Measurements from ENCODE around the gene TRIM41. TPM values are rescaled to one million over a fixed set of nuclear protein-coding genes. Genes with fewer than 3 reads are reported as not detected.
"Not testable (repeated sequence)": the region's sequence is repeated elsewhere in the genome, so short reads cannot be mapped to it uniquely, and the experiment has no call there.

The TRIM41 gene
- total RNA-seq, 1 donor from 2014 or later, result 17.5 TPM

DNA sequence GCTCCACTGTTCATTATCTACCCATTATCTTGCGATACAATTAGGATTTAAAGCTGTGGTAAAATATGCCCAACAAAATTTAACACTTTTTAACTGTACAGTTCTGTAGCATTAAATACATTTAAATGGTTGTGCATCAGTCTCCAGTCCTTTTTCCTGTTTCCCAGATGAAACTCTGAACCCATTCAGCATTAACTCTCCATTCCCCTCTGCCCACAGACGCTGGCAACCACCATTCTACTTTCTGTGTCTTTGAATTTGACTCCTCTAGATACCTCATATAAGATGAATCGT is 15.2 kb upstream of the TRIM41 start:
- Histone ChIP-seq H3K27me3 (ENCODE audit: control insufficient read depth, insufficient read depth, low read length) (peaks cover 7% of the 10 kb centered on the region), H3K4me3 (ENCODE audit: low read depth, low read length) (no peak overlapping the region), H3K36me3 (ENCODE audit: control insufficient read depth, insufficient read depth, low read length) (no peaks in the 10 kb centered on the region)
- TF ChIP-seq, protein P1, sequence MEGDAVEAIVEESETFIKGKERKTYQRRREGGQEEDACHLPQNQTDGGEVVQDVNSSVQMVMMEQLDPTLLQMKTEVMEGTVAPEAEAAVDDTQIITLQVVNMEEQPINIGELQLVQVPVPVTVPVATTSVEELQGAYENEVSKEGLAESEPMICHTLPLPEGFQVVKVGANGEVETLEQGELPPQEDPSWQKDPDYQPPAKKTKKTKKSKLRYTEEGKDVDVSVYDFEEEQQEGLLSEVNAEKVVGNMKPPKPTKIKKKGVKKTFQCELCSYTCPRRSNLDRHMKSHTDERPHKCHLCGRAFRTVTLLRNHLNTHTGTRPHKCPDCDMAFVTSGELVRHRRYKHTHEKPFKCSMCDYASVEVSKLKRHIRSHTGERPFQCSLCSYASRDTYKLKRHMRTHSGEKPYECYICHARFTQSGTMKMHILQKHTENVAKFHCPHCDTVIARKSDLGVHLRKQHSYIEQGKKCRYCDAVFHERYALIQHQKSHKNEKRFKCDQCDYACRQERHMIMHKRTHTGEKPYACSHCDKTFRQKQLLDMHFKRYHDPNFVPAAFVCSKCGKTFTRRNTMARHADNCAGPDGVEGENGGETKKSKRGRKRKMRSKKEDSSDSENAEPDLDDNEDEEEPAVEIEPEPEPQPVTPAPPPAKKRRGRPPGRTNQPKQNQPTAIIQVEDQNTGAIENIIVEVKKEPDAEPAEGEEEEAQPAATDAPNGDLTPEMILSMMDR (IDR thresholded peaks at IDR 0.05; ENCODE audit: insufficient read depth, low read length, poor library complexity, severe bottlenecking), result no peak
- DNase-seq (ENCODE audit: low read depth), result no peak

DNA sequence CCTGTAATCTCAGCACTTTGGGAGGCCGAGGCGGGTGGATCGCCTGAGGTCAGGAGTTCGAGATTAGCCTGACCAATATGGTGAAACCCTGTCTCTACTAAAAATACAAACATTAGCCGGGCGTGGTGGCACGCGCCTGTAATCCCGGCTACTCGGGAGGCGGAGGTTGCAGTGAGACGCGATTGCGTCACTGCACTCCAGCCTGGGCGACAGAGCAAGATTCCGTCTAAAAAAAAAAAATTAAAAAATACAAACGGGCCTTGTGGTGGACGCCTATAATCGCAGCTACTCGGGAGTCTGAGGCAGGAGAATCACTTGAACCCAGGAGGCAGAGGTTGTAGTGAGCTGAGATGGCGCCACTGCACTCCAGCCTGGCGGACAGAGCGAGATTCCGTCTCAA is 14.1 kb upstream of the TRIM41 start:
- not testable (repeated sequence) for H3K27me3 ChIP-seq (ENCODE audit: control insufficient read depth, insufficient read depth, low read length); DNase-seq (ENCODE audit: low read depth); H3K4me3 ChIP-seq (ENCODE audit: low read depth, low read length); H3K36me3 ChIP-seq (ENCODE audit: control insufficient read depth, insufficient read depth, low read length)

DNA sequence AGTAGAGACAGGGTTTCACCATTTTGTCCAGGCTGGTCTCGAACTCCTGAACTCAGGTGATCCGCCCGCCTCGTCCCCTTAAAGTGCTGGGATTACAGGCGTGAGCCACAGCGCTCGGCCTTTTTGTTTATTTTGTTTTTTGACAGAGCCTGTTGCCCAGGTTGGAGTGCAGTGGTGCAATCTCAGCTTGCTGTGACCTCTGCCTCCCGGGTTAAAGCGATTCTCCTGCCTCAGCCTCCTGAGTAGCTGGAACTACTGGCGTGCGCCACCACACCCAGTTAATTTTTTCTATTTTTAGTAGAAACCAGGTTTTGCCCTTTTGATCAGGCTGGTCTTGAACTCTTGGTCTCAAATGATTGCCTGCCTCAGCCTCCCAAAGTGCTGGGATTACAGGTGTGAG is 12.9 kb upstream of the TRIM41 start:
- not testable (repeated sequence) for H3K27me3 ChIP-seq (ENCODE audit: control insufficient read depth, insufficient read depth, low read length); H3K4me3 ChIP-seq (ENCODE audit: low read depth, low read length); DNase-seq (ENCODE audit: low read depth); H3K36me3 ChIP-seq (ENCODE audit: control insufficient read depth, insufficient read depth, low read length)

DNA sequence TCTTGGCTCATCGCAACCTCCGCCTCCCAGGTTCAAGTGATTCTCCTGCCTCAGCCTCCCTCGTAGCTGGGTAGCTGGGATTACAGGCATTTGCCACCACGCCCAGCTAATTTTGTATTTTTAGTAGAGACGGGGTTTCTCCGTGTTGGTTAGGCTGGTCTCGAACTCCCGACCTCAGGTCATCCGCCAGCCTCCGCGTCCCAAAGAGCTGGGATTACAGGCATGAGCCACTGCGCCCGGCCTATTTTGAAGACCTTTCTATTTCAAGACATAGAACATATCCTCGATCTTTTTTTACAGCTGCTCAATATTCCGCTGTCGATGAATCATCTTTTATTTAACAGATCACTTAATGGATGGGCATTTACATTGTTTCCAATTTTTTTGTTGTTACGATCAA is 12.4 kb upstream of the TRIM41 start:
- not testable (repeated sequence) for H3K36me3 ChIP-seq (ENCODE audit: control insufficient read depth, insufficient read depth, low read length); DNase-seq (ENCODE audit: low read depth); H3K4me3 ChIP-seq (ENCODE audit: low read depth, low read length); H3K27me3 ChIP-seq (ENCODE audit: control insufficient read depth, insufficient read depth, low read length)

DNA sequence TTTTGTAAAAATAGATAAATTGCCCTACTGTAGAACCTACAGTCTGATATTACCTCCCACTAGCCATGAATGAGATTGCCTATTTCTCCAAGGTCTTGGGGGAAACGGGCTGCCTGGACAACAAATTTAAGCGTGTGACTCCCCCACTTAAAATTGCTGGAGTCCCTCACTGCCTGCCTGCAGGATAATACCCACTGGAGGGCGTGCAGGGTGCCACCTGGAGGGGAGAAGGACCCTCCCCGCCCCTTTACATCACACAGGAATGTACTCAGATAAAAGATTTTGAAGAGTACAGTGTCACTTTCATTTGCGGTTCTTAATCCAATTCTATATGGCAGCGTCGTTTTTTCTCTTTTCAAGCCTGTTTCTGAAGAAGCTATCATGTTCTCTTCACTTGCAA is 11.9 kb upstream of the TRIM41 start:
- H3K36me3 ChIP-seq (ENCODE audit: control insufficient read depth, insufficient read depth, low read length), result no peaks in the 10 kb centered on the region
- H3K4me3 ChIP-seq (ENCODE audit: low read depth, low read length), result no peak overlapping the region
- H3K27me3 ChIP-seq (ENCODE audit: control insufficient read depth, insufficient read depth, low read length), result no peaks in the 10 kb centered on the region
- no peak for DNase-seq (ENCODE audit: low read depth)
- TF ChIP-seq, protein P1 (IDR thresholded peaks at IDR 0.05; ENCODE audit: insufficient read depth, low read length, poor library complexity, severe bottlenecking), result no peak

DNA sequence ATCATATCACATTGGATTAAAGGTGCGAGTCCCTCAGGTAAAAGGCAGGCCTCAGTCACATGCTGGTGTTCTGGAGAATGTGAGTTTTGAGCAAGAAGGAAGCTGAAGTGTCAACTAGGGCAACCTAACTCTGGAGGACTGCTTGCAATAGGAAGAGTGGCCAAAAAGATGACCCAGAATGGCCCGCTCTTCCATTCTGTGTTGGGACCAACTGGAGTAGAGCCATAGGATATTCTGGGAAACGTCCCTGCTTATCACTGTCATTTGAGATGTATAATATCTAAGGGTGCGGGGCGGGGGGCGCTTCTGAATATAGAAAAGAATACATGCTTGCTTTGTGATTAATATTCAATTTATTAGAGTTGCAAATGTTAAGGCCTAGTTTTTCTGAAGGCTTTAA is 11.0 kb upstream of the TRIM41 start:
- no peak for DNase-seq (ENCODE audit: low read depth)
- H3K36me3 ChIP-seq (ENCODE audit: control insufficient read depth, insufficient read depth, low read length), result no peaks in the 10 kb centered on the region
- TF ChIP-seq, protein P1 (IDR thresholded peaks at IDR 0.05; ENCODE audit: insufficient read depth, low read length, poor library complexity, severe bottlenecking), result no peak
- no peak overlapping the region for H3K4me3 ChIP-seq (ENCODE audit: low read depth, low read length)
- H3K27me3 ChIP-seq (ENCODE audit: control insufficient read depth, insufficient read depth, low read length), result no peaks in the 10 kb centered on the region

DNA sequence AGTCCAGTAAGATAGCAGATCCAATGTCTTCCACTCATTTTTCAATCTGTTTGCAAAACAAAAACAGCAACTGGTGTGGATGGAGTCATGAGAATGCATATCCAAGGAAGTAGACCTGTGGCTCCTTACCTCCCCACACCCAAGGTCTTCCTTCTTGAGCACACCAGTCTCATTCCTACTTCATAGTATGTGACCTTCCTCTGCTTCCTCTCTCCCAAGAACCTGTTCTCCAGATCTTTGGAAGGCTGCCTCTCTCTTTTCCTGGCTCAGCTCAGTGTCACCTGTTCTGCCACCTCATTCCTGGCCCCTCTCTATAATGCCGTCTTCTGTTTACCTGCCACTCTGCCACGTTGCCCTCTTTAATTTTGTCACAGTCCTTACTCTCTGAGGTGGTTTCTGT is 10.1 kb upstream of the TRIM41 start:
- TF ChIP-seq, protein P1 (IDR thresholded peaks at IDR 0.05; ENCODE audit: insufficient read depth, low read length, poor library complexity, severe bottlenecking), result no peak
- H3K36me3 ChIP-seq (ENCODE audit: control insufficient read depth, insufficient read depth, low read length), result no peaks in the 10 kb centered on the region
- DNase-seq (ENCODE audit: low read depth), result no peak
- H3K4me3 ChIP-seq (ENCODE audit: low read depth, low read length), result no peak overlapping the region
- H3K27me3 ChIP-seq (ENCODE audit: control insufficient read depth, insufficient read depth, low read length), result no peaks in the 10 kb centered on the region

DNA sequence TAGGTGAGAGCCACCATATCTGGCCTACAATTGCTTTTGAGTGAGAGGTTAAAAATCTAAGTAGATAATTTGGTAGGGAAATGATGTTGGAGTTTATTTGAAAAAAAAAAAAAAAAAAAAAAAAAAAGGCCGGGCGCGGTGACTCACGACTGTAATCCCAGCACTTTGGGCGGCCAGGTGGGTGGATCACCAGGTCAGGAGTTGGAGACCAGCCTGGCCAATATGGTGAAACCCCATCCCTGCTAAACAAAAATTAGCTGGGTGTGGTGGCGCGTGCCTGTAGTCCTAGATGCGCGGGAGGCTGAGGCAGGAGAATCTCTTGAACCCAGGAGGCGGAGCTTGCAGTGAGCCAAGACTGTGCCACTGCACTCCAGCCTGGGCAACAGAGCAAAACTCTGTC is 8.8 kb upstream of the TRIM41 start:
- H3K4me3 ChIP-seq (ENCODE audit: low read depth, low read length); H3K36me3 ChIP-seq (ENCODE audit: control insufficient read depth, insufficient read depth, low read length); H3K27me3 ChIP-seq (ENCODE audit: control insufficient read depth, insufficient read depth, low read length); DNase-seq (ENCODE audit: low read depth): not testable (repeated sequence)
